Suprapubic skin (tissue), 4 donors: ENCODE measurements around the gene PROX1. TPM values are rescaled to one million over a fixed set of nuclear protein-coding genes. Genes with fewer than 3 reads are reported as not detected.

Experiments used
- DNase-seq, 2 donors: peaks; one replicate each; pipeline ENCODE4 v3.0.0-alpha.2; 2019; ENCODE audit warnings: low spot score in 2 of 2
- H3K27ac ChIP-seq: fragments of 200-600 bp; sonication (generic); one replicate; pipeline ENCODE4 v1.5.1; 2019
- H3K27me3 ChIP-seq: fragments of 200-600 bp; sonication (generic); one replicate; pipeline ENCODE4 v1.5.1; 2019
- H3K36me3 ChIP-seq: fragments of 200-600 bp; sonication (generic); one replicate; pipeline ENCODE4 v1.5.1; 2019
- H3K4me1 ChIP-seq: fragments of 200-600 bp; sonication (generic); one replicate; pipeline ENCODE4 v1.5.1; 2019
- H3K4me3 ChIP-seq: fragments of 200-600 bp; sonication (generic); one replicate; pipeline ENCODE4 v1.5.1; 2019; ENCODE audit warnings: mild to moderate bottlenecking
- H3K9me3 ChIP-seq: fragments of 200-600 bp; sonication (generic); one replicate; pipeline ENCODE4 v1.5.1; 2019
- CTCF ChIP-seq, 2 donors: fragments of 200-600 bp in 1 of 2; fragments of 450-650 bp in 1 of 2; sonication (generic) in 1 of 2; IDR thresholded peaks; one replicate each; pipeline ENCODE4 v1.5.1; 2016 to 2019; ENCODE audit warnings: antibody characterized with exemption in 2 of 2, mild to moderate bottlenecking in 1 of 2, moderate library complexity in 1 of 2
- EP300 ChIP-seq: sonication (generic); formaldehyde crosslinking; IDR thresholded peaks from one replicate; pipeline ENCODE4 v1.6.1; 2017; ENCODE audit warnings: antibody characterized with exemption
- POLR2A ChIP-seq, 2 donors: fragments of 450-650 bp; IDR thresholded peaks; one replicate each; pipeline ENCODE4 v1.6.1; 2017; ENCODE audit warnings: antibody characterized with exemption in 2 of 2, mild to moderate bottlenecking in 2 of 2, moderate library complexity in 2 of 2
- POLR2AphosphoS5 ChIP-seq, 3 donors: sonication (generic); formaldehyde crosslinking; IDR thresholded peaks; one replicate each; pipeline ENCODE4 v1.6.1; 2017; ENCODE audit warnings: antibody characterized with exemption in 3 of 3
- WGBS: methylation state at CpG from one replicate; pipeline ENCODE4 v1.1.5; 2018; 5-methylcytosine and 5-hydroxymethylcytosine counted together
- total RNA-seq, 4 donors: library from RNA; depleted of rRNA; stranded (reverse); fragments of >200 nt; gene quantifications; one replicate each; pipeline ENCODE4 v1.1.0, GENCODE V29; 2016

The PROX1 gene
- total RNA-seq, 4 donors from 2014 or later, result 0.68 to 1.9 (median 1.3) TPM

- 95% methylated on average over 3 of the region's 3 CpGs for WGBS
- H3K4me3 ChIP-seq, result no peak overlapping the region
- H3K27ac ChIP-seq, result no peak overlapping the region
Measured at GRCh38 chr1:214005708-214006107, 17.9 kb downstream of the PROX1 start.

GRCh38 chr1:214006845-214007244, 19.1 kb downstream of the PROX1 start:
- H3K9me3 ChIP-seq, result no peaks in the 10 kb centered on the region
- DNase-seq, result no peak
- H3K36me3 ChIP-seq, result no peaks in the 10 kb centered on the region
- H3K4me1 ChIP-seq, result no peaks in the 10 kb centered on the region
- 92% methylated on average over 3 of the region's 3 CpGs for WGBS
- no peaks in the 10 kb centered on the region for H3K27me3 ChIP-seq
- no peak overlapping the region for H3K4me3 ChIP-seq
- no peak for TF ChIP-seq POLR2AphosphoS5 (IDR thresholded peaks at IDR 0.05)
- no peak for TF ChIP-seq CTCF (IDR thresholded peaks at IDR 0.05)
- no peak for TF ChIP-seq POLR2A (IDR thresholded peaks at IDR 0.05)
- no peak for TF ChIP-seq EP300
- H3K27ac ChIP-seq, result no peak overlapping the region

More at GRCh38 chr1:214005708-214006107, 17.9 kb downstream of the PROX1 start:
- no peaks in the 10 kb centered on the region for H3K36me3 ChIP-seq
- H3K9me3 ChIP-seq, result no peaks in the 10 kb centered on the region
- no peak for TF ChIP-seq EP300
- no peak for TF ChIP-seq CTCF (IDR thresholded peaks at IDR 0.05)
- TF ChIP-seq POLR2A (IDR thresholded peaks at IDR 0.05), result no peak
- TF ChIP-seq POLR2AphosphoS5 (IDR thresholded peaks at IDR 0.05), result no peak
- DNase-seq, result no peak
- H3K4me1 ChIP-seq, result no peaks in the 10 kb centered on the region
- no peaks in the 10 kb centered on the region for H3K27me3 ChIP-seq

GRCh38 chr1:214008347-214008746, 20.6 kb downstream of the PROX1 start:
- Histone ChIP-seq H3K9me3 (no peaks in the 10 kb centered on the region), H3K4me1 (no peaks in the 10 kb centered on the region), H3K4me3 (no peak overlapping the region), H3K36me3 (no peaks in the 10 kb centered on the region), H3K27ac (no peak overlapping the region), H3K27me3 (no peaks in the 10 kb centered on the region)
- TF ChIP-seq CTCF (IDR thresholded peaks at IDR 0.05) (no peak), EP300 (no peak)
- DNase-seq, result no peak
- WGBS, result 81% methylated on average over 3 of the region's 3 CpGs

GRCh38 chr1:214008791-214009422, 21.1 kb downstream of the PROX1 start:
- Histone ChIP-seq H3K4me1 (no peaks in the 10 kb centered on the region), H3K36me3 (no peaks in the 10 kb centered on the region), H3K9me3 (no peaks in the 10 kb centered on the region), H3K4me3 (no peak overlapping the region), H3K27ac (no peak overlapping the region), H3K27me3 (no peaks in the 10 kb centered on the region)
- DNase-seq, result no peak
- 67% methylated on average over 8 of the region's 8 CpGs for WGBS
- TF ChIP-seq POLR2AphosphoS5 (IDR thresholded peaks at IDR 0.05), result no peak

- no peaks in the 10 kb centered on the region for H3K27me3 ChIP-seq
- DNase-seq, result no peak
- H3K4me1 ChIP-seq, result no peaks in the 10 kb centered on the region
- H3K9me3 ChIP-seq, result no peaks in the 10 kb centered on the region
- no peaks in the 10 kb centered on the region for H3K36me3 ChIP-seq
- WGBS, result 81% methylated on average over 14 of the region's 14 CpGs
- no peak for TF ChIP-seq CTCF (IDR thresholded peaks at IDR 0.05)
- TF ChIP-seq POLR2AphosphoS5 (IDR thresholded peaks at IDR 0.05), result no peak
- no peak for TF ChIP-seq EP300
- no peak for TF ChIP-seq POLR2A (IDR thresholded peaks at IDR 0.05)
- H3K4me3 ChIP-seq, result no peak overlapping the region
- no peak overlapping the region for H3K27ac ChIP-seq
Measured at GRCh38 chr1:214009423-214010196, 21.8 kb downstream of the PROX1 start.
